HTERT RPE-1 (cell line): ENCODE data around the gene MAMSTR.

Experiments used
- in situ Hi-C: fragments of 300-500 bp; cut with MboI; formaldehyde crosslinking; loops from 4 replicates; pipeline ENCODE4 v1.14.3; 2020; ENCODE audit warnings: low sequenced_read_pairs

Gene MAMSTR

GRCh38 chr19:48669903-48670668 is 49.4 kb downstream of the MAMSTR start:
- in situ Hi-C loops, result no loop called here

GRCh38 chr19:48668761-48669160 is 50.8 kb downstream of the MAMSTR start:
- in situ Hi-C loops, result no loop called here

DNA sequence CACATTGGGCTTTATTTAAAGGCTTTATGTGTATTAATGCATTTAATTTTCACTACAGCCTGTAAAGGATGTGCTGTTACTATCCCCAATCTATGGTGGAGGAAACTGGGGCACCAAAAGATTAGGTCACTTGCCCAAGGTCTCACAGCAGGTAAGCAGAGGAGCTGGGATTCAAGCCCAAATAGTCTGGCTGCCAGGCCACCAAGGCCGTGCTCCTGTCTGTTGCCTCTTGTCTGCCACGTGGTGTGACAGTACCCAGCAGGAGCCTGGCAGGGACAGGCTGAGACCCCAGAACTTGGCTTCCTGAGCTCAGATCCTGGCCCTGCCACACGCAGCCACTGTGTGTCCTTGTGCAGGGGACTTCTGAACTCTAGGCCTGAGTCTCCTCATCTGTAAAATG is 51.2 kb downstream of the MAMSTR start:
- in situ Hi-C loops, result no loop called here

- in situ Hi-C loops, result no loop called here
Observed at GRCh38 chr19:48665786-48666185, 53.7 kb downstream of the MAMSTR start.

DNA sequence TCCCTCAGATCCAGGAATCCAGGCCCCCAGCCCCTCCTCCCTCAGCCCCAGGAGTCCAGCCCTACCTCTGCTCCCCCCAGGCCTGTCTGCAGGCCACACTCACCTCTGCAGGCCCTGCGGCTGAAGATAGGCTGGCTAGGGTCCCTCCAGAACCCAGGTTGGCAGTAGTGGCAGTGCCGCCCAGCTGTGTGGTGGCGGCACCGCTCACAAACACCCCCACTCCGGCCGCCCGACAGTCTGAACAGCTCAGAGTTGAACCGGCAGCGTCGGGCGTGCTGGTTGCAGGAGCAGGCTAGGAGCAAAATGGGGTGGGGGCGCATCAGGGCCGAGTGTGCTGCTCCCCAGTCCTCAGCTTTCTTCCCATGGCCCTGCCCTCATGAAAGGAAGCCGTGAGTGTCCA is 55.0 kb downstream of the MAMSTR start:
- in situ Hi-C loops, result no loop called here

DNA sequence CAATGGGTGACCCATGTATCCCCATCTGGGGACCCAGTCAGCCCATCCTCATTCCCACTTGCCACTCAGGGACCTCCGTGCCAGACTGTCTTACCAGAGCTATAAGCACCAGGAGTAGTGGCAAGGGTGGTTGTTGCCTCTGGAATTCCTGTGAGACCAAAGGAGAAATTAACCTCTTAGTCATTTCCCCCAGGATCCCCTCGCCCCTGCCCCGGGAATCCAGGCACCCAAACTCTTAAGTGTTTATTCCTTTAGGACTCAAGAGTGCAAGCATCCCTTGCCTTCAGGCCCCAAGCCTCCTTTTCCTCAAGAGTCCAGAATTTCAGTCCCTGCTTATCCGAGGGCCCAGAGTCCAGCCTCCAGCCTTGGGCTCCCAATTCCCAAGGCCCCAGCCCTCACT is 55.9 kb downstream of the MAMSTR start:
- in situ Hi-C loops, result no loop called here
